Urothelium cell line (cell line): Measurements from ENCODE around the gene ZNF555.
"Not testable (repeated sequence)": the region's sequence is repeated elsewhere in the genome, so short reads cannot be mapped to it uniquely, and the experiment has no call there.

Experiments
- DNase-seq: peaks from one replicate; pipeline ENCODE4 v3.0.0; 2011; ENCODE audit warnings: low spot score, mixed read lengths
- FAIRE-seq: peaks from 2 replicates; lab custom pipeline; 2011; peaks lifted over from hg19 to GRCh38; lab: Jason Lieb, UNC

The ZNF555 gene

DNA sequence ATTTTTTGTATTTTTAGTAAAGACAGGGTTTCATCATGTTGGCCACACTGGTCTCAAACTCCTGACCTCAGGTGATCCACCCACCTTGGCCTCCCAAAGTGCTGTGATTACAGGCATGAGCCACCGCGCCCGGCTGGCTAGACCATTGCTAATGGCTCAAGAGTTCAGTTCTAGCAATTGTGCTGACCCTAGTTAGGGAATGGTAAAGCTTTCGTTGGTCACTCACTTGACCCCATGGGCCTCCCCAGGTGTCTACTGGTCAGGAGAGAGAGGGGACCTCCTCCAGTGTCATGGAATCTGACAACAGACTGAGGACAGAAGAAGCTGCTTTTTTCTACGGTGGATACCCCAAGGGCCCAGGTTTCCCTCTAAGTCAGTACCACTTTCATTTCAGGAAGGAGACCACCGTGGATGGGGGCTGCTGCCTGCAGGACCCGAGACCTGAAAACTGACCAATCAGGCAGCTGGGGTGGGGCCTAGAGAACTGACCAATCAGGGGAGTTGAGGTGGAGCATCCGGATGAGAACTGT, 25.3 kb downstream of the ZNF555 start:
- no peak for FAIRE-seq
- DNase-seq: no peak

DNA sequence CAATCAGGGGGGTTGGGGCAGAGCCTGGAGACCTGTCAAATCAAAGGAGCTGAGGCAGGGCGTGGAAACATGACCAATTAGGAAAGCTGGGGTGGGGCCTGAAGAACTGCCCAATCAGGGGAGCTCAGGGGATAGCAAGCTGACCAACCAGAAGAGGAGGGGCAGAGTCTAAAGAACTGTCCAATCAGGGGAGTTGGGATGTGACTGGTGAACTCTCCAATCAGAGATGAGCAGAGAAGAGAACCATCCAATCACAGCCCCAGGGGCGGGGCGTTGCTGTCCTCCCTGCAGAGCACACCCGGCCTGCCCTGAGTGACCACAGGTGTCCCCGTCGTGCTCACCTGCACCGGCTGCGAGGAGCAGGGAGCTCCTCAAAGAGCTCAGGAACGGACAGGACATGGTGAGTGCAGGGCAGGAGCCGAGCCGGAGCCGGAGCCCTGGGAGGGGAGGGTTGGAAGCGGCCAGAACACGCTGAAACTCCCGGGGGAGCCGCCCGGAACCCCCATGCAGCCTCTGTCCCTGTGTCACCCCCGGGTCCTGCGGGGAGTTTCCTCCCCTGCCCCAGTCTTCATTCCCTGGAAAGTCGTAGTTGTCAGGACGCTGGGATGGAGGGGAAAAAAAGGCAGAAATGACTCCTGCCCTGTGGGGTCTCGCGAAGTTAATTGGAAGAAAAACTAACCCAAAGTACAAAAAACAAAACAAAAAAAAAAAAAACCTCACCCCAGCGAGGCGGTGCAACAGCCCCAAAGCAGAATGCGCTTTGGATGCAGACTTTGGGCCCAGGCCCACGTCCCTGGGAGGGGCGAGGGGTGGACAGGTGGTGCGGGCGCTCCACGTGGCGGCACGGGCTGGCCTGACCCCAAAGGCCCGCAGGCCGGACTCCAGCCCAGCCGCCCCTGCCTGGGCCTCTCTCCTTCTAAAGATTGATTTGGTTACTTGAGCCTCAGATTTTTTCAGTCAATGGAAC, 26.0 kb downstream of the ZNF555 start, which contains the start of gene ZNF556:
Gene ZNF556 (plus strand): TSS at position 311 of the 967 bp plus-strand sequence. CDS start 87 bp downstream, at position 398.
- FAIRE-seq: no peak
- peak; percentile 4 for DNase-seq

DNA sequence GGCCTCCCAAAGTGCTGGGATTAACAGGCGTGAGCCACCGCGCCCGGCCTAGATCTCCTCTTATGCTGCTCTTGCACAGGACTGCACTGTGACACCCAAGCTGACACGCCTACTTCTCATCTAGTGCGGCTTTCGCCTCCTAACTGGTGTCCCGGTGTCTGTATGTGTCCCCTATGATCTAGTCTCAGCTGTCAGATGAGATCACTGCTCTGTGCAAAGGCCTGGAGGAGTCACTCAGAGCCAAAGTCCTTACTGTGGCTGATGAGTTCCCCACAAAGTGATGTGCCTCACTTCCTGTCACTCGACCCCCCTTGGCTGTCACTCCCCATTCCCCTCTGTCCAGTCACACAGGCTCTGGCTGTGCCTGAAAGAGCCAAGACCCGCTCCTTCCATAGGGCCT, 28.3 kb downstream of the ZNF555 start:
- DNase-seq (no peak), FAIRE-seq (no peak)

- not testable (repeated sequence) for FAIRE-seq, DNase-seq
These were observed 30.9 kb downstream of the ZNF555 start for GRCh38 chr19:2872175-2872574.

DNA sequence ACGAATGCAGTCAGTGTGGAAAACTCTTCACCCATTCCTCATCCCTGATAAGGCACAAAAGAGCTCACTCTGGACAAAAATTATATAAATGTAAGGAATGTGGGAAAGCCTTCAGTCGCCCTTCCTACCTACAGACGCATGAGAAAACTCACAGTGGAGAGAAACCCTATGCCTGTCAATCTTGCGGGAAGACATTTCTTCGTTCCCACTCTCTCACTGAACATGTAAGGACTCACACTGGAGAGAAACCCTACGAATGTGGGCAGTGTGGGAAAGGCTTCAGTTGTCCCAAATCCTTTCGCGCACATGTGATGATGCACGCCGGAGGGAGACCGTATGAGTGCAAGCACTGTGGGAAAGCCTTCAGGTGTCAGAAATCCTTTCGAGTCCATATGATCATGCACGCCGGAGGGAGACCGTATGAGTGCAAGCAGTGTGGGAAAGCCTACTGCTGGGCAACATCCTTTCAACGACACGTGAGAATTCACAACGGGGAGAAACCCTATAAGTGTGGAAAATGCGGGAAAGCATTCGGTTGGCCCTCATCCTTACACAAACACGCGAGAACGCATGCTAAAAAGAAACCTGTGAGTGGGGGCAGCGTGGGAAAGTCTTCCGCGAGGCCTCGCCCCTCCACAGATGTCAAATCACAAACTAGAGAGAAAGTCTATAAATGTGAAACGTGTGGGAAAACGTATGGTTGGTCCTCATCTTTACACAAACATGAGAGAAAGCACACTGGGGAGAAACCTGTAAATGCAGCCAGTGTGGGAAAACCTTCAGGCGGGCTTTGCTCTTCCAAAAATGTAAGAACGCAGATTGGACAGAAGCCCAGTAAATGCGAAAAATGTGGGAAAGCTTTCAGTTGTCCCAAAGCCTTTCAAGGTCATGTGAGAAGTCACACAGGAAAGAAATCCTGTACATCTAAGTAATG, 36.4 kb downstream of the ZNF555 start:
- DNase-seq (no peak), FAIRE-seq (no peak)

DNA sequence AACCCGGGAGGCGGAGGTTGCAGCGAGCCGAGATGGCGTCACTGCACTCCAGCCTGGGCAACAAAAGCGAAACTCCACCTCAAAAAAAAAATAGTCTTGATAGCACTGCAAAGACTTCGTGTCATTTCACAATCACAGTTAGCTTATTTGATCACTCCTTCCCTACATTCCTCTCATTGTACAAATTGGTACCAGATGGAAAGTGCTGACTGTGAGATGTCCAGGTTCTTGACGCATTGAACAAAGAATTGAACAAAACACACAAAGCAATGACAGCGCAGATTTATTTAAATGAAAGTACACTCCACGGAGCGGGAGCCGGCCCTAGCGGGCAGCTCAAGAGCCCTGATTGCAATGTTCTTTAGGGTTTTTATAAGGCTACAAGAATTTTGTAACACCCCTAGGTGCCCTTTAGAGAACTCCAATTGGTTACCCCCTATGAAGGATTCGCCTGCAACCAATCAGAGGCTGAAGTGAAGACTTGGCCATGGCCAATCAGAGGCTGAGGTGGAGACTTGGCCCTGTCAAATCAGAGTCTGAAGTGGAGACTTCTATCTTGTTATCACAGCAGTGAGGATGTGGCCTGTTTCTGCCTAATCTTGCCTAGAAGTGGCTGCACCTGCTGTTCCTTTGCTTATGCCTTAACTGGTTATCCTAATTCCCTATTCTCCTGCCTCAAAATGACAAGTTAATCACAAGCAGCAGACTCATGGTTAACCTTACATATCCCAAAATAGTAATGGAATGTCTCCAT, 42.6 kb downstream of the ZNF555 start:
- DNase-seq (no peak), FAIRE-seq (no peak)

DNA sequence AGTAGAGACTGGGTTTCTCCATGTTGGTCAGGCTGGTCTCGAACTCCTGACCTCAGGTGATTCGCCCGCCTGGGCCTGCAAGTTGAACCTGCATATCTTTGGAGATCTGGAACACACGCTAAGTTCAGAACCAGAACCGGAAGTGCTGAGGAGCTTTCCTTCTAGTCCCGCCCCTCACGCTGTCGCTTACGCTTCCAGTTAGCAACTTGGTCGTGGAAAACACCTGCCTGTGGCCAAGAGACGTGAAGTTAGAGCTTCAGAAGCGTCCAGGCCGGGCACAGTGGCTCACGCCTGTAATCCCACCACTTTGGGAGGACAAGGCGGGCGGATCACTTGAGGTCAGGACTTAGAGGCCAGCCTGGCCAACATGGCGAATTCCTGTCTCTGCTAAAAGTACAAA, 44.5 kb downstream of the ZNF555 start:
- no peak for DNase-seq
- FAIRE-seq: no peak

GRCh38 chr19:2887391-2887914, 46.2 kb downstream of the ZNF555 start:
- DNase-seq: peak; percentile 36
- no peak for FAIRE-seq

DNA sequence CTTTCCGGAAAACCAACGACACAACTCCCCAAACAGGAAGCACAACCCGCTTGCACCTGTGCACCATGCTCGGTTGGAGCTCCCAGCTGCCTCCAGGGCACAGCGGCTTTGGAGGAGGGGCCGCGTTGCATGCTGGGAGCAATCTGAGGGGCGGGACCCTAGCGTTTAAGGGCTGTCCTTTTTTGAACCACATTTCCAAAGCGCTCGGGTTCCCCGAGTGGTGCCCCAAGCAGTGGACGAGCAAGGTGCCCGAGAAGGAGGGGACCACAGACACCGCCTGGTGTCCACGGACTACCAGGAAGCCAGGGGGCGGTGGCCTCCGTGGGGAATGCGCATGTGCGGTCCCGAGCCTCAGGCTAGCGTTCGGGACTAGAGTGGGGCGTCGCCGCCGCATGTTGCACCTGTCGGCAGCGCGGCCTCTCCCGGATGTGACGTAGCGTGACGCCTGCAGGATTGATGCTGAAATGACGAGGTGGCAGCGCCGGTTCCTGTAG, 47.5 kb downstream of the ZNF555 start:
- DNase-seq (peak; percentile 88), FAIRE-seq (no peak)

DNA sequence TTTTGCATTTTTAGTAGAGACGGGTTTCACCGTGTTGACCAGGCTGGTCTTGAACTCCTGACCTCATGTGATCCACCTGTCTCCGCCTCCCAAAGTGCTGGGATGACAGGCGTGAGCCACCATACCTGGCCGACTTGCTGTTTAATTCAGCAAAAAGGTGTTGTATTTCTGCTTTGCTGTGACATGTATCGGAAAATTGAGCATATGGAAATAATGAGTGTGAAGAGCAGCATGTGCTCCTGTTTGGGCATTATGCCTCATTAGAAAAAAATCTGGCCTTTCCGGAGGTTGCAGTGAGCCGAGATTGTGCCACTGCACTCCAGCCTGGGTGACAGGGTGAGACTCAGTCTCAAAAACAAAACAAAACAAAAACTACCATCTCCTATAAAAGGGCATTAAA, 49.3 kb downstream of the ZNF555 start:
- not testable (repeated sequence) for DNase-seq, FAIRE-seq

DNA sequence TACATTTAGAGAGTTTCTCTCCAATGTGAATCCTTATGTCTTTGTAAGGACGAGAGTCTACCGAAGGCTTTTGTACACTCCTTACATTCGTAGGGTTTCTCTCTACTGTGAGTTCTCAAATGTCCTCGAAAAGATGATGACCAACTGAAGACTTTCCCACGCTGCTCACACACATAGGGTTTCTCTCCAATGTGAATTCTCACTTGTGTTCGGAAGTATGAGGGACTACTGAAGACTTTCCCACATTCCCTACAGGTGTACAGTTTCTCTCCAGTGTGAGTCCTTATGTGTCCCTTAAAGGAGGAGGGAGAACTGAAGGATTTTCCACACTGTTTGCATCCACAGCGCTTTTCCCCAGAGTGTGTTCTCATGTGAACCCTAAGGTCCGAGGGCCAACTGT, 55.4 kb downstream of the ZNF555 start:
- DNase-seq: no peak
- FAIRE-seq: no peak

GRCh38 chr19:2900296-2901252, 59.3 kb downstream of the ZNF555 start, which contains the start of gene ZNF57:
TSS of gene ZNF57 (plus strand) at chr19:2900928. CDS start at chr19:2901046, 118 bp downstream.
- DNase-seq (peak; percentile 96), FAIRE-seq (no peak)

- DNase-seq (no peak), FAIRE-seq (no peak)
These were observed 61.4 kb downstream of the ZNF555 start for GRCh38 chr19:2902590-2903218.

DNA sequence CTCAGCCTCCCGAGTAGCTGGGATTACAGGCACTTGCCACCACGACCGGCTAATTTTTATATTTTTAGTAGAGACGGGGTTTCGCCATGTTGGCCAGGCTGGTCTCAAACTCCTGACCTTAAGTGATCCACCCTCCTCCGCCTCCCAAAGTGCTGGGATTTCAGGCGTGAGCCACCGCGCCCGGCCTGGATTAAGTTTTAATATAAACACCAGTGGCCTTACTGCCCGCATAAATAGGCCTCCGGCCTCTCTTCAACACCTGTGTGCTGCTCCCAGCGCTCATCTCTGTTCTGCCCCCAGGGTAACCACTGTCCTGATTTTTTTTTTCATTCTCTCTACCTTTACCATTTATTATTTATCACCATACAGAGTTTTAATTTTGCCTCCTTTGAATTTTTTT, 62.1 kb downstream of the ZNF555 start:
- not testable (repeated sequence) for DNase-seq, FAIRE-seq

DNA sequence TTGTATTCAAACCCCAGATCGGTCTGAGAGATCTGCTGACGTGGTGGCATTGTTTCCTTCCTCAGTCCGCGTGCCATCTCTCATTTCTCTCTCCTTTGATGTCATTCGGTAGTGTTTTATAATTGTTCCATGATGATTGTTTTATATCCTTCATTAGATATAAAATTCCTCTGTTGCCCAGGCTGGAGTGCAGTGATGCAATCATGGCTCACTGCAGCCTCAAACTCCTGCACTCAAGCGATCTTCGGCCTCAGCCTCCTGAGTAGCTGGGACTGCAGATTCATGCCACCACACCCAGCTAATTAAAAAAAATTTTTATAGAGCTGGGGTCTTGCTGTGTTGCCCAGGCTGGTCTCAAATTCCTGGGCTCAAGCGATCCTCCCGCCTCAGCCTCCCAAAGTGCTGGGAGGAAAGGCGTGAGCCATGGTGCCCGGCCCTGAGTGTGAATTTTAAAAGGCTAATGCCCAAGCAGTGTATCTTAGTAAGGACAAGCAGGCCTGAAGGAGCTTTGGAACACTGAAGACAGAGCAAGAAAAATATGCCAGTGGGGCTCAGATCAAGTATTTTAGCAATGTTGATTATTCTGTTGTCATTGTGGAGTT, 64.7 kb downstream of the ZNF555 start:
- DNase-seq (no peak), FAIRE-seq (no peak)

DNA sequence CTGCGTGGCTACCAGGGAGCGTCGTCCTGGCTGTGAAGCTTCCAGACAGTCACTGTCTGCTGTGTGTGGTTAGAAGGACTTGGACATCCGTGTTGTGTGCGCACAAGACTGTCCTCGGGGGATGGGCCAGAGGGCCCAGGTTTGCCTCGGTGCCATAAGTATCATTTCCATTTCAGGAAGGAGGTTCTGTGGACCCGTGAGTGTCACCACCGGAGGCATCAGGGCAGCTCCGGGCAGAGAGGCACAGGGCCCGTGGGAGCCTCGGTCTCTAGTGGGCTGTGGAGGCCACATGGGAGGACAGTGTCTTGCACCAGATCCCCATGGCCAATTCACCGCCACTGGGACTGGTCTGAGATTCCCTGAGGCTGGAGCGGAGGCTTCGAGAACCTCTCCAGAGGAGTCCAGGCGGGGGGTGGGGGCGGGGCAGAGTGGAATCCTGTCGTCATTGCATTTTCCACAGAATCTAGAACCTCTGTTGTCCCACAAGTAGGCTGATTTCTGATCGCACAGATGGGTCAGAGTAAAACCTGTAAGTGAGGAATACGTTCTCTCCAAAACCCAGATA, 65.4 kb downstream of the ZNF555 start:
- FAIRE-seq (no peak), DNase-seq (no peak)
